Muscle layer of colon (tissue), 2 donors: ENCODE results near the gene PTGDR2.
"Not testable (repeated sequence)": the region's sequence is repeated elsewhere in the genome, so short reads cannot be mapped to it uniquely, and the experiment has no call there.

Experiments used
- H3K27ac ChIP-seq: one replicate; pipeline ENCODE4 v1.7.0; 2013; ENCODE audit warnings: low read depth, mild to moderate bottlenecking, low read length, moderate library complexity
- H3K27me3 ChIP-seq, 2 donors: one replicate each; pipeline ENCODE4 v1.7.0; 2013; ENCODE audit warnings: low read length in 2 of 2, mild to moderate bottlenecking in 2 of 2; ENCODE audit not compliant: insufficient read depth in 2 of 2, control insufficient read depth in 1 of 2
- H3K36me3 ChIP-seq: one replicate; pipeline ENCODE4 v1.7.0; 2013; ENCODE audit warnings: mild to moderate bottlenecking, low read length; ENCODE audit not compliant: insufficient read depth
- H3K4me1 ChIP-seq: one replicate; pipeline ENCODE4 v1.7.0; 2013; ENCODE audit warnings: mild to moderate bottlenecking, low read length; ENCODE audit not compliant: insufficient read depth
- H3K4me3 ChIP-seq, 2 donors: one replicate each; pipeline ENCODE4 v1.7.0; 2013; ENCODE audit warnings: low read length in 2 of 2, low read depth in 1 of 2, mild to moderate bottlenecking in 1 of 2, moderate library complexity in 1 of 2
- H3K9ac ChIP-seq: one replicate; pipeline ENCODE4 v1.7.0; 2013; ENCODE audit warnings: low read length
- H3K9me3 ChIP-seq: one replicate; pipeline ENCODE4 v1.7.0; 2013; ENCODE audit warnings: mild to moderate bottlenecking, low read length
- donor health status: abdominal sarcoma.
- donor health status: Adenocarcinoma of cecum.

Gene PTGDR2

GRCh38 chr11:60831143-60831500 lies 24.6 kb downstream of the PTGDR2 start:
- Histone ChIP-seq H3K4me3 (no peak overlapping the region), H3K4me1 (no peaks in the 10 kb centered on the region), H3K27me3 (no peaks in the 10 kb centered on the region), H3K36me3 (no peaks in the 10 kb centered on the region), H3K9me3 (no peaks in the 10 kb centered on the region), H3K9ac (no peak overlapping the region), H3K27ac (no peak overlapping the region)

DNA sequence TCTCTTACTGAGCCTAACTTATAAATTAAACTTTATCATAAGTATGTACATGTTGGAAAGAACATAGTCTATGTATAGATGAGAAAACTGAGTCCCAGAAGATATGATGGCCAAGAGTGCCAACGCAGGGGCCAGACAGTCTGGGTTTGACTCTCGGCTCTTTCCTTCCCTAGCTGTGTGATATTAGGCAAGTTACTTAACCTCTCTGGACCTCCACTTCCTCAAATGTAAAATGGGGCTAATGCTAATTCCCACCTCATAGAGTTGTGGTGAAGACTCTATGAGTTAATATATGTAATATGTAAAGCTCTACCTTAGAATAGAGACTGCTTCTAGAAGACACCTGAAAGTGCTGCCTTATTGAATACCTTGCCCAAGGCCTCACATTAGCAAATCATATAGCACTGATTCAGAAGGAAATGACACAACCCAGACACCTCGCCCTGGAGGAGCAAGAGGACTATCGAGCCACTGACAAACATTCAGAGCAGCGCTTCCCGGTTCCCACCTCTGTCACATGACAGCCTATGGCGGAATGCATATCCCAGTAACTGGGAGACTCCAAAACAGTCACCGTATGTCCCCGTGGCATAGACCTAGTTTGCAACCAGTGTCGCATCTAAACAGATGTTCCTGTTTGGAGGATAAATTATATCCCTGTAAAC lies 25.1 kb downstream of the PTGDR2 start:
- H3K27ac ChIP-seq: no peak overlapping the region
- H3K36me3 ChIP-seq: no peaks in the 10 kb centered on the region
- no peaks in the 10 kb centered on the region for H3K4me1 ChIP-seq
- no peak overlapping the region for H3K9ac ChIP-seq
- H3K27me3 ChIP-seq: no peaks in the 10 kb centered on the region
- no peaks in the 10 kb centered on the region for H3K9me3 ChIP-seq
- H3K4me3 ChIP-seq: no peak overlapping the region

DNA sequence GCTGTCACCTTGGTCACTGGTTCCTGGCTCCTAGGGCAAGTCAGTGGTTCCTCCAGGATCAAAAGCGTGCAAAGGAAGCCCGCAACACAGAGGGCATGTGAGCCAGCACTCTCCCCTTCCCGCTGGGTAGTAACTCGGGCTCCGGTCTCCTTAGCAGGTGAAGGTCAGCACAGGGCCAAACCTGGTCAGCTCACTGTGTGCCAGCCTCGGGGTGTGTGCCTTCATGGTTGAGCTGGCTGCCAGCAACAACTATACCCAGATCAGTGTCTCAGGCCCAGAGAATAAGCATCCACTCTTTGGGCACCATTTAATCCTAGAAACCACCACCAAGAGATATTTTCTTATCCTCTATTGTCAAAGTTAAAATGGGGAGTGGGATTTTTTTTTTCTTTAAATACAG lies 30.0 kb downstream of the PTGDR2 start:
- H3K9me3 ChIP-seq: no peaks in the 10 kb centered on the region
- H3K27ac ChIP-seq: no peak overlapping the region
- no peaks in the 10 kb centered on the region for H3K4me1 ChIP-seq
- no peaks in the 10 kb centered on the region for H3K36me3 ChIP-seq
- H3K9ac ChIP-seq: no peak overlapping the region
- no peak overlapping the region for H3K4me3 ChIP-seq
- no peaks in the 10 kb centered on the region for H3K27me3 ChIP-seq

DNA sequence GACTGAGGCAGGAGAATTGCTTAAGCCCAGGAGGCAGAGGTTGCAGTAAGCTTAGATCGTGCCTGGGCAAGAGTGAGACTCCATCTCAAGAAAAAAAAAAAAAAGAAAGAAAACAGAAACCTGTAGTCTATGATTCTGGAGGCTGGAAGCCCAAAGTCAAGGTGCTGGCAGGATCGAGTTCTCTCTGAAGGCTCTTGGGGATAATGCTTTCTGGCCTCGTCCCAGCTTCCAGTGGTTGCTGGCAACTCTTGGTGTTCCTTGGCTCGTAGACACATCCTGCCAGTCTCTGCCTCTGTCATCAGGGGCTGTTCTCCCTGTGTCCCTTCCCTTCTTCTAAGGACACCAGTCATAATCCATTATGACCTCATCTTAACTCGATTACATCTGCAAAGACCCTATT lies 30.6 kb downstream of the PTGDR2 start:
- no peaks in the 10 kb centered on the region for H3K36me3 ChIP-seq
- no peak overlapping the region for H3K4me3 ChIP-seq
- no peaks in the 10 kb centered on the region for H3K9me3 ChIP-seq
- H3K4me1 ChIP-seq: no peaks in the 10 kb centered on the region
- no peak overlapping the region for H3K27ac ChIP-seq
- no peak overlapping the region for H3K9ac ChIP-seq
- no peaks in the 10 kb centered on the region for H3K27me3 ChIP-seq

- not testable (repeated sequence) for H3K4me3 ChIP-seq, H3K9ac ChIP-seq, H3K27ac ChIP-seq, H3K4me1 ChIP-seq, H3K9me3 ChIP-seq, H3K36me3 ChIP-seq, H3K27me3 ChIP-seq
These were observed 31.9 kb downstream of the PTGDR2 start for GRCh38 chr11:60823745-60824306.

GRCh38 chr11:60821827-60822599 lies 33.7 kb downstream of the PTGDR2 start:
- Histone ChIP-seq H3K27ac (no peak overlapping the region), H3K9me3 (no peaks in the 10 kb centered on the region), H3K36me3 (no peaks in the 10 kb centered on the region), H3K27me3 (no peaks in the 10 kb centered on the region), H3K4me3 (no peak overlapping the region), H3K4me1 (no peaks in the 10 kb centered on the region), H3K9ac (no peak overlapping the region)

GRCh38 chr11:60818057-60818456 lies 37.7 kb downstream of the PTGDR2 start:
- H3K9ac ChIP-seq: no peak overlapping the region
- H3K36me3 ChIP-seq: no peaks in the 10 kb centered on the region
- peaks cover 6% of the 10 kb centered on the region for H3K9me3 ChIP-seq
- H3K4me3 ChIP-seq: no peak overlapping the region
- H3K27me3 ChIP-seq: no peaks in the 10 kb centered on the region
- no peak overlapping the region for H3K27ac ChIP-seq
- no peaks in the 10 kb centered on the region for H3K4me1 ChIP-seq

DNA sequence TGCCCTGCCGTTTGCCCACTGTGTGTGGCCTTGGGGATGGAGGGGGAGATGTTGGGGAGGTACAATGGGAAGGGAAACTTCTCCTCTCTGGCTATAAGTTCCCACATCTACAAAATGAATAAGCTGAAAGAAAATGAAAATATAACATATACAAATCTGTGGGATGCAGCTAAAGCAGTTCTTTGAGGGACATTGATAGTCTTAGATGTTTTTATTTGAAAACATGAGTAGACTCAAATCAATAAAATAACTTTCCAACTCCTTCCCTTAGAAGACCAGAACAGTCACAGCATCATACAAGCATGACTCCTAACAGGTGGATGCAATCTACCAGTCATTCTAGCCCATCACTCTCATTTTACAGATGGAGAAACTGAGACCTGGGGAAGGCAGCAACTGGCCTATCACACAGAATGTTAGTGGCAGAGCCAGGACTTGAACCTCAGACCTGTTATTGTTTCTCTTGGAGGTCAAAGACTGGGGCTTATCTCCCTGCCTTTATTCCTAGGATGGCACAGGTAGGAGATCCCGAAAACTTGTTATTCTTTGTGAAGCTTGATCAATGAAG lies 39.1 kb downstream of the PTGDR2 start:
- H3K27me3 ChIP-seq: no peaks in the 10 kb centered on the region
- H3K27ac ChIP-seq: no peak overlapping the region
- H3K36me3 ChIP-seq: no peaks in the 10 kb centered on the region
- no peak overlapping the region for H3K9ac ChIP-seq
- H3K4me1 ChIP-seq: no peaks in the 10 kb centered on the region
- H3K9me3 ChIP-seq: peaks cover 6% of the 10 kb centered on the region
- no peak overlapping the region for H3K4me3 ChIP-seq

DNA sequence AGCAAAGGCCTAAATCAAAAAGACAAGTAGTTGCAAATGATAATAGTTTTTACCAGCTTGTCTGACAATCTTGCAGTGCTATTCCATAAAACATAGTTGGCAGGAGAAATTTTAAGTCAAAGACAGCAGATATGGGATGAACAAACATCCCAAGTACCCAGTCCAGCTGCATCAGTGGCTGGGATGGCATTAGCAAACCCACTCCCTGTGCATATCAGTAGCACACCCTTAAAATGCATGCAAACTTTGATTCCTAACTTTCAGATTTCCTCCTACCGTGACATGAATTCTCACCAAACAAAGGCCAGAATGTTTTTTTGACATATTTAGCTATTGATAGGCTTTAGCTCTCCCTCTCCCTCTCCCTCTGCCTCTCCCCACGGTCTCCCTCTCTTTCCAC lies 41.6 kb downstream of the PTGDR2 start:
- peaks cover 6% of the 10 kb centered on the region for H3K9me3 ChIP-seq
- no peak overlapping the region for H3K27ac ChIP-seq
- H3K36me3 ChIP-seq: no peaks in the 10 kb centered on the region
- H3K9ac ChIP-seq: no peak overlapping the region
- H3K4me3 ChIP-seq: no peak overlapping the region
- H3K27me3 ChIP-seq: no peaks in the 10 kb centered on the region
- no peaks in the 10 kb centered on the region for H3K4me1 ChIP-seq

DNA sequence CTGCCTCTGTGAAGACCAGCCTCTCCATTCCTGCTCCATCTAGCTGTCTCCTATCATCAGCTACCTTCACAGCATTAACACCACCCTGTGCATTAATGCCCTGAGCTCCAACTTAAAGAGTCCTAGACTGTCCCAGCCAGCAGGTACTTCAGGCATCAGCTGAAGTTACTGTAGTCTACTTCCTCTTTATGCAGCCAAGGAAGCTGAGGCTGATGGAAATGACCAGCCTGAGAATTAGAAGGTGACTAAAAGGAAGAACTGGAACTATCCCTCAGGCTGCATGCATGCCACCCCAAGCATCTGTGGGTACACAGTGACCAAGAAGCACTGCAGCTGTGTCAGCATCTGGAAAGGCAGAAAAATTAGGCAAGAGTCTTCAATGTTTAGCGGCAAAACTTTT lies 42.4 kb downstream of the PTGDR2 start:
- Histone ChIP-seq H3K9me3 (peaks cover 6% of the 10 kb centered on the region), H3K27me3 (no peaks in the 10 kb centered on the region), H3K27ac (no peak overlapping the region), H3K9ac (no peak overlapping the region), H3K4me3 (no peak overlapping the region), H3K36me3 (no peaks in the 10 kb centered on the region), H3K4me1 (no peaks in the 10 kb centered on the region)

GRCh38 chr11:60810569-60810968 lies 45.2 kb downstream of the PTGDR2 start:
- no peak overlapping the region for H3K9ac ChIP-seq
- no peaks in the 10 kb centered on the region for H3K36me3 ChIP-seq
- no peaks in the 10 kb centered on the region for H3K27me3 ChIP-seq
- H3K4me1 ChIP-seq: no peaks in the 10 kb centered on the region
- no peak overlapping the region for H3K27ac ChIP-seq
- no peaks in the 10 kb centered on the region for H3K9me3 ChIP-seq
- H3K4me3 ChIP-seq: no peak overlapping the region
